ENCODE data around the gene CABLES2. TPM values are rescaled to one million over a fixed set of nuclear protein-coding genes. Genes with fewer than 3 reads are reported as not detected.
"Not testable (repeated sequence)": the region's sequence is repeated elsewhere in the genome, so short reads cannot be mapped to it uniquely, and the experiment has no call there.

The CABLES2 gene
- total RNA-seq, 1 experiment from 2014 or later, result 7.2 TPM

DNA sequence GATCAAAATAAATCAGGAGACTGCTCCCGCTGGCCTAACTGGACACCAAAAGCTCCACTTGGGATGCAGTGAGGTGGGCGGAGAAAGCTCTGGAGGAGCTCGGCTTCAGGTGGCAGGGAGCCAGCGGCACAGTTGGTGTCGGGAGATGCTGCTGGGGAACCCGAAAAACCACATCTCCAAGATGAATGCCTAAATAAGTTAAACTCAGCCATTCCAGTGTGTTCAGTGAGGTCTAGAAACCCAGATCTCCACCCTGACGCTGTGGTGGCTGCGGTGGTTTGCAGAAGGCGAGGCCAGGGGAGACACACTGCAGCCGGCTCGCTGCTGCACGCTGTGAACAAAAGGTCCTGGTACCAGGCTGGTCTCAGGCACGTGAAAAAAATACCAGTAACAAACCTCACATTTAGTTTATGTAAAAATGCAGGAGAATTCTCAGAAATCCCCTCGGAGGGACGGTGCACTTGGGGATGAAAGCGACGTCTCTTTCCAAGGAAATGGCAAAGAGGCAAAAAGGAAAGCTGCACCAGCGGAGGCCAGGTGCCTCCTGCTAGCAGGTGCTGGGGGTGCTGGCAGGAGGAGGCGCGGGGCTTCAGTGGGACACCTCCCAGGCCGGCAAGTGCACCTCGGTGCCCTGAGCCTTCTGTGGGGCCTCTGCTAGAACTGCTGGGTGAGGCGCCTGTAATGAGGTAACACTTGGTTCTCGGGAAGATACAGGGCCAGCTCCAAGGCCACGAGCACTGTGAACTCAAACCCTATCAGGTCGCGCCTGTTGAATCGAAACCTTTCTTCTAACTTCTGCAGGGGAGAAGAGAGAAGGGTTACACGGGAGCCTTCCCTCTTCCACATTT is 16.5 kb downstream of the CABLES2 start:
- DNase-seq (ENCODE audit: low read depth), result no peak

DNA sequence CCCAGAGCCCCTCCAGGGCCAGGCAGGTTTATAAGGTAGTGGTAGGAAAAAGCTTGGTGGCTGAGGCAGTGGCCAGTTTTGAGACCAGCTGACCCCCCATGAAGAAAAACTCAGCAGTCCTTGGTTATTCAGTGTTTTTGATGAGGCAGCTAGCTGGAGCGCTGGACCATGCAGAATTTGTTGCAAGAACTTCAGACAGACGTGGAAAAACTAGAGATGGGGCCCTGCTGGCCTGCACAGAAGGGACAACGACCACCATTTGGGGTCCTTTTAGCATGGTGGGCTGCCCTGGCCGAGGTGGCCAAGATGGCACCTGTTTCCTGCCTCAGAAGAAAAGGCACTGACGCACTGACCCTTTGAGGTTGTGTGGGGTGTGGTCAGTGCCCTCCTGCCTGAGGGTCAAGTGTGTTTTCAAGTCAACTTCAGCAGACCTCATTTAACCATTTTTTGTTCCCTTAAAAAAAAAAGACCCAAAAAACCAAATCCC is 17.4 kb downstream of the CABLES2 start:
- no peak for DNase-seq (ENCODE audit: low read depth)

- no peak for DNase-seq (ENCODE audit: low read depth)
These were observed 18.1 kb downstream of the CABLES2 start for GRCh38 chr20:62388839-62389600.

DNA sequence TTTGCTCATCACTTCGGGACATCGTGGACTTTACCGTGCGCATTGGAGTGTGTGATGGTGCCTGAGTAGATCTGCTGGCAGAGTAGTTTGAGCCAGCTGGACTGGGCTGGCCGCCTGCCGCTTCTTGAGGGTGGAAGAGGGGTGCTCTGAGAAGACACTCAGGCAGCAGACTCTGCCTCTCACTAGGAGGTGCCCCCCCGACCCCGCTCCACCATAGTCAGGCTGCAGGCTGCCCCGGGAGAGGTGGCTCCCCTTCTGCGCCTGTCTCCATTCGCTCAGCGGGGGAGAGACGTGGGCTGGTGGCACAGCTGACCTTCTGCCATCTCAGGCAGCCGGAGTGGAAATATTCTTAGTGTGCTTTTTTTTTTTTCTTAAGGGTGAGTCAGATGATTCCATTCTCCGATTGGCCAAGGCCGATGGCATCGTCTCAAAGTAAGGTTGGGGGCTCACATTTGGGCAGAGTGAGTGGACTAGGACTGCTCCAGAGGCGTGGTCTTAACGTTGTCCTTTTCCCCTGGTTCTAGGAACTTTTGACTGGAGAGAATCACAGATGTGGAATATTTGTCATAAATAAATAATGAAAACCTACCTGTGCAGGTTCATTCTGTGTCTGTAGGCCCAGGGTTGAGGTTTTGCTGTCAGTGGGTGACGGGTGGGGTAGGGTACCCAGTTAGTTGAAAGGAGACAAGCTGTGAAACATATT is 19.0 kb downstream of the CABLES2 start:
- peak; percentile 40 for DNase-seq (ENCODE audit: low read depth)

- no peak for DNase-seq (ENCODE audit: low read depth)
These were observed 19.7 kb downstream of the CABLES2 start for GRCh38 chr20:62387219-62387913.

DNA sequence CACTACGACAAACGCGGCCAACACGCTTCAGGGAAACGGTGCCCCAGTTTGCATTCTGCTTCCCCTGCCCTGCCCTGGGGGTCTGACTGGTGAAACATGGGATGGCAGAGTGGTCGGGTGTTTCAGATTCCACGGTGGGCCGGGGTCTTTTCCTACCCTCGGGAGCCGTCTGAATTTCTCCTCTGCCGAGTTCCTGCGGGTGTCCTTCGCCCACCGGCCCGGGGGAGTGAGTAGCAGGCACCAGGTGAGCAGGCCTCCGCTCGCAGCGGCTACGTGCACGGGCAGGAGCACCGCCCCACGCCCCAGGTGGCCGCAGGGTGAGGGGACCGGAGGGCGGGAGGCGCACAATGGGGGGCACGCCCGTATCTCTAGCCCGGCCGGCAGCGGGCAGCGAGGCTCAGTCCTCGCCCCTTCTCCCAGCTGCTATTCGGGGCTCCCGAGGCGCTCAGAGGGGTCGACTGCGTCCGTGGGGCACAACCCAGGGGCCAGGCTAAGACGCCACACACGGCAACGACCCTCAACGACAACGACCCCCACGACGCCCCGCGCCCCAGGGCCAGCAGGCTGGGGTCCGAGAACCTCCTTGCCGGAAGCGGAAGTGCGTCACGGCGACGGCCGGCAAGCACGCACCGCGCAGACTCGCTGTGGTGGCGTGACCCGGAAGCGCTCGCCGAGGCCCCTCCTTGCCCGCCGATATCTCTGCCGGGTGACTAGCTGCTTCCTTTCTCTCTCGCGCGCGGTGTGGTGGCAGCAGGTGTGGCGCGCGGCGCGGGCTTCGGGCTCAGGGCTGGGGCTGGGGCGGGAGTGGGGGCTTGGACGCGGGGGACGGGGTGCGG is 20.5 kb downstream of the CABLES2 start, which contains the start of gene RPS21:
RPS21 (plus strand) TSS at position 721 of the 836 bp plus-strand sequence. CDS start 236 bp downstream, outside the sequence.
- peak; percentile 89 for DNase-seq (ENCODE audit: low read depth)

- DNase-seq (ENCODE audit: low read depth), result peak; percentile 56
These were observed 24.5 kb downstream of the CABLES2 start for GRCh38 chr20:62382306-62383198.

DNA sequence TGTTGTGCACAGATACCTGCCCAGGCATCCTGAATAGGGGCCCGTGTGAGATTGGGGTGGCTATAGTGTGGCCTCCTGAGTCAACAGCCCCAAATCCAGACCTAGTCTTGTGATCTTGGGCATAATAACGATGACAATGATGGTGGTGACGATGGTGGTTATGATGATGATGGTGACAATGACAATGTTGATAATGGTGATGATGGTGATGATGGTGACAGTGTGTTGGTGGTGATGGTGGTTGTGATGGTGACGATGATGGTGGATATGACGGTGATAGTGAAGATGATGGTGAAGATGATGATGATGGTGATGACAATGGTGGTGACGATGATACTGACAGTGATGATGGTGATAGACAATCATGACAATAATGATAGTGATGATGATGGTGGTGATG is 25.2 kb downstream of the CABLES2 start:
- DNase-seq (ENCODE audit: low read depth), result no peak

- peak; percentile 52 for DNase-seq (ENCODE audit: low read depth)
These were observed 25.8 kb downstream of the CABLES2 start for GRCh38 chr20:62381202-62381797.

DNA sequence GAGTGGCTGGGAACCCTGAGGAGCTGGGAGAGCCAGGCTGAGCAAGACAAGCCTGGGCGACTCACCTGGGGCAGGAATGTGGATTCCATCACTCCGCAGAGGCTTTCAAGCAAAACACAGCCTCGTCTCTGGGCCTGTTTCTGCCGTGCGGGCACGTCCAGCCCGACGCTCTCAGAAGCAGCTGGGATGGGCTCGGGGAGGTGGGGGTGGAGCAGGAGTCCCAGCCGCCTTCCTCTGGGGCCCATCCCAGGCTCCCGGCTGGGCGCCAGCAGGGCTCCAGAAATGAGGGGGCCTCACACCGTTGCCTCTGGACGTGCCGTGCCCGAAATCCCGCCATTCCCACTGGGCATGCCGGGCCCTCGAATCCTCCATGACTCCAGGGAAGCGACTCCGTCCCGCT is 28.9 kb downstream of the CABLES2 start:
- no peak for DNase-seq (ENCODE audit: low read depth)

DNA sequence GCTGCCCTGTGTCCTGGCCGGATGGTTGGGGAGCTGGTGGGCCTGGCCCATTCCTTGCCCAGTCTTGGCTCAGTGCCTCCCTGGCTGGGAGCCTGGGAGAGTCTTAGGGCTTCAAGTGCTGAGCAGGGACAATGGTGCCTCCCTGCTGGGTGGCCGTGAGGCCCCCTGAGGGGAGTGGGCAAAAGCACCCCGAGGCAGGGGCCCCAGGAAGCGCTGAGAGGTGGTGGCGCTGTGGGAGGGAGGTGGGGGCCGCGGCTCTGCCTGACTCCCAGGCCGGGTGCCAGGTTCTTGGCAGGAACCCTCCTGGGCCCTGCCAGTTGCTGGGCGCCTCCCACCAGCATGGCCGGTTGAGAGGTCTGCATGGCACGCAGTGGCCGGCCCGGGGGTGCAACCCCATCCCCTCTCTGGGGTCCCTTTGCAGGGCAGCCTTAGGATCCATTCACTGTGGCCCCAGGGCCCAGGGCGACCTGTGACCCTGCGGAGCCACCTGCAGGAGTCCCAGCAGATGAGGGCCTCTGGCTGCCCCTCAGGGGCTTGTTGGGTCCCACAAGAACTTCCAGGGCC is 29.4 kb downstream of the CABLES2 start:
- DNase-seq (ENCODE audit: low read depth), result no peak

DNA sequence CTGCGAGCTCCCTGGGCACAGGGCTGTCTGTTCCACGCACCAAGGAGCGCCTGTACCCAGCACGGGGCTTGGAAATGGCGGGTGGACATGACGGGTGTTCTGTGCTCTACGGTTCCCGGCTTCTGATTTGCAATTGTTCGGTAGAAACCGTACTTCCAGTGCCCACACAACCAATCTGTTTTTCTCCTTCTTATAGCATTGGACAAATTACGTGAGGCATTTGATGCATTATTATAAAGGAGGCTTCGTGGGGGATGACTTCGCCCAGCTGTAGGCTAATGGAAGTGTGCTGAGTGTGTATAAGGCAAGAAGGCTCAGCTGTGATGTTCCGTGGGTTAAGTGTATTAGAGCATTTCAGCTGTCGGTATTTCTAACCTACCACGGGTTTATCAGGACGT is 30.0 kb downstream of the CABLES2 start:
- no peak for DNase-seq (ENCODE audit: low read depth)

GRCh38 chr20:62376112-62377063 is 30.7 kb downstream of the CABLES2 start:
- DNase-seq (ENCODE audit: low read depth), result no peak

- peak; percentile 54 for DNase-seq (ENCODE audit: low read depth)
These were observed 32.5 kb downstream of the CABLES2 start for GRCh38 chr20:62374331-62375152.

DNA sequence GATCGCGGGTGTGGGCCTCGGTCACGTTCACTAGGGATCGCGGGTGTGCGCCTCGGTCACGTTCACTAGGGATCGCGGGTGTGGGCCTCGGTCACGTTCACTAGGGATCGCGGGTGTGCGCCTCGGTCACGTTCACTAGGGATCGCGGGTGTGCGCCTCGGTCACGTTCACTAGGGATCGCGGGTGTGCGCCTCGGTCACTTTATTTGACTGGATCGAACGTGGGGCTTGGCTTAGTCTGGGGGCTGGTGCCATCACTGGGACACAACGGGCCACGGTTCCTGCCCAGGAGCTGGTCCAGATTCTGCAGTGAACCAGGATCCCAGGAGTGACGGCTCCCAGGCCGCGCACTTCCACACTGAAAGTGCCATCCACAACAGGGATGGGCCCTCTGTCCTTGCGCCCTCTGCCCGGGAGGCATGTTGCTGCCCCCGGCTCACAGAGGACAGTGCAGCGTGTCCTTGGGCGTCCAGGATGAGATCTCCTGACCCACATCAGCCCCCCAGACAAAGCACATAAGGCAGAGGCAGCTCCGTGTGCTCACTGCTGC is 33.4 kb downstream of the CABLES2 start:
- DNase-seq (ENCODE audit: low read depth), result not testable (repeated sequence)

Data from LHCN-M2 (cell line).